PC-3 (cell line): Measurements from ENCODE around the gene FBXO44. TPM values are rescaled to one million over a fixed set of nuclear protein-coding genes. Genes with fewer than 3 reads are reported as not detected.

Experiments
- ATAC-seq: fragments of 200-7000 bp; cut with Tn5 transposase; 2 replicates; pipeline ENCODE4 v1.9.1; 2020; ENCODE audit warnings: mild to moderate bottlenecking, moderate library complexity
- BruUV-seq: library from RNA; stranded (reverse); fragments of 400-500 nt; replicated peaks from 2 replicates; lab custom pipeline; 2021; lab: Mats Ljungman, UMichigan
- CTCF ChIA-PET: fragments of 300-600 bp; sonication (Branson Sonifier 250); formaldehyde crosslinking; loops from one replicate; lab custom pipeline; 2022; ENCODE audit warnings: antibody characterized with exemption; lab: Charles Lee
- POLR2A ChIA-PET: fragments of 300-600 bp; sonication (Branson Sonifier 250); formaldehyde crosslinking; loops from one replicate; lab custom pipeline; 2022; ENCODE audit warnings: antibody characterized with exemption; ENCODE audit not compliant: unreplicated experiment; lab: Charles Lee
- DNase-seq: peaks from one replicate; pipeline ENCODE4 v3.0.0-alpha.2; 2015
- H2AFZ ChIP-seq: fragments of 300-600 bp; sonication (generic); 2 replicates; pipeline ENCODE4 v1.6.0; 2016; ENCODE audit warnings: antibody characterized with exemption, low read length
- H3F3A ChIP-seq: fragments of 300-600 bp; sonication (generic); one replicate; pipeline ENCODE4 v1.6.0; 2017; ENCODE audit warnings: antibody characterized with exemption, low read length, control low read depth, mild to moderate bottlenecking; ENCODE audit not compliant: unreplicated experiment
- H3K27ac ChIP-seq: fragments of 300-600 bp; sonication (generic); 2 replicates; pipeline ENCODE4 v1.5.1; 2016; ENCODE audit warnings: mild to moderate bottlenecking, low read length
- H3K27me3 ChIP-seq: fragments of 300-600 bp; sonication (generic); 2 replicates; pipeline ENCODE4 v1.6.1; 2016; ENCODE audit warnings: low read length, mixed read lengths
- H3K36me3 ChIP-seq: fragments of 300-600 bp; sonication (generic); 2 replicates; pipeline ENCODE4 v1.6.1; 2016; ENCODE audit warnings: low read depth, mixed run types, low read length, mixed read lengths
- H3K4me1 ChIP-seq: fragments of 300-600 bp; sonication (generic); 2 replicates; pipeline ENCODE4 v1.5.1; 2016; ENCODE audit warnings: low read length; ENCODE audit not compliant: insufficient read depth
- H3K4me2 ChIP-seq: fragments of 300-600 bp; sonication (generic); 2 replicates; pipeline ENCODE4 v1.6.0; 2016; ENCODE audit warnings: low read length
- H3K4me3 ChIP-seq: fragments of 300-600 bp; sonication (generic); 2 replicates; pipeline ENCODE4 v1.5.1; 2016; ENCODE audit warnings: mild to moderate bottlenecking, low read length, mixed read lengths
- H3K79me2 ChIP-seq: fragments of 300-600 bp; sonication (generic); 2 replicates; pipeline ENCODE4 v1.6.1; 2017; ENCODE audit warnings: low read length, mixed read lengths
- H3K9ac ChIP-seq: fragments of 300-600 bp; sonication (generic); 2 replicates; pipeline ENCODE4 v1.6.0; 2016; ENCODE audit warnings: mild to moderate bottlenecking, low read length
- H3K9me2 ChIP-seq: fragments of 300-600 bp; sonication (generic); replicated peaks from 2 replicates; pipeline ENCODE4 v1.6.1; 2016; ENCODE audit warnings: mixed run types, low read length, mixed read lengths
- H3K9me3 ChIP-seq: fragments of 300-600 bp; sonication (generic); 2 replicates; pipeline ENCODE4 v1.6.1; 2016; ENCODE audit warnings: low read length, mixed read lengths
- H4K20me1 ChIP-seq: fragments of 300-600 bp; sonication (generic); 2 replicates; pipeline ENCODE4 v1.6.1; 2016; ENCODE audit warnings: low read length, mixed read lengths
- CTCF ChIP-seq: fragments of 300-600 bp; sonication (generic); conservative IDR thresholded peaks from 2 replicates; pipeline ENCODE4 v1.5.1; 2017; ENCODE audit warnings: antibody characterized with exemption, low read depth, mild to moderate bottlenecking, low read length
- EZH2 ChIP-seq: fragments of 300-600 bp; sonication (generic); IDR thresholded peaks from one replicate; pipeline ENCODE4 v1.6.1; 2017; ENCODE audit warnings: antibody characterized with exemption, mild to moderate bottlenecking, low read length; ENCODE audit not compliant: unreplicated experiment
- EZH2phosphoT487 ChIP-seq: fragments of 300-600 bp; sonication (generic); IDR thresholded peaks from 2 replicates; pipeline ENCODE4 v1.6.1; 2018; ENCODE audit warnings: mild to moderate bottlenecking, antibody characterized with exemption, low read length, borderline replicate concordance
- intact Hi-C: fragments of 100-400 bp; cut with micrococcal nuclease; formaldehyde crosslinking; loops from 2 replicates; pipeline ENCODE4 v1.9.0; 2023
- total RNA-seq: library from RNA; depleted of rRNA; stranded (reverse); fragments of >200 nt; gene quantifications from 2 replicates; pipeline ENCODE4 v1.2.3, GENCODE V29; 2014

The FBXO44 gene
- total RNA-seq, 1 experiment from 2014 or later, result 23.5 TPM

GRCh38 chr1:11671544-11672286 is 17.0 kb downstream of the FBXO44 start:
- CTCF ChIA-PET, result no interaction called here
- BruUV-seq, result no TSS peak

GRCh38 chr1:11673089-11673769 is 18.6 kb downstream of the FBXO44 start:
- Histone ChIP-seq H3K36me3 (peaks cover 2% of the 10 kb centered on the region; the same call in 1 of the 2 replicates), H3K27ac (no peak overlapping the region), H3F3A (no peaks in the 10 kb centered on the region), H3K4me2 (no peak overlapping the region), H3K27me3 (no peaks in the 10 kb centered on the region), H2AFZ (no peak overlapping the region), H3K79me2 (no peaks in the 10 kb centered on the region), H3K9me2 (no peaks in the 10 kb centered on the region), H3K4me1 (no peaks in the 10 kb centered on the region), H3K9ac (no peak overlapping the region), H3K9me3 (no peaks in the 10 kb centered on the region), H3K4me3 (no peak overlapping the region), H4K20me1 (no peaks in the 10 kb centered on the region)
- ATAC-seq (no peak), DNase-seq (no peak)
- BruUV-seq, result no TSS peak
- ChIA-PET POLR2A (no interaction called here), CTCF (interaction anchor here (1.0 kb wide), 1 partner anchor 9 kb away, joined by 15 read pairs; the partner anchor contains the start of gene FBXO6)
- intact Hi-C loops, result no loop called here
- TF ChIP-seq EZH2 (no peak), CTCF (no peak), EZH2phosphoT487 (no peak)

More at GRCh38 chr1:11671544-11672286, 17.0 kb downstream of the FBXO44 start:
- no peak overlapping the region for H3K27ac ChIP-seq
- H3K9ac ChIP-seq, result no peak overlapping the region
- TF ChIP-seq EZH2phosphoT487, result no peak
- no peak for TF ChIP-seq EZH2
- H3K79me2 ChIP-seq, result no peaks in the 10 kb centered on the region
- intact Hi-C loops, result no loop called here
- no peaks in the 10 kb centered on the region for H3K4me1 ChIP-seq
- no peaks in the 10 kb centered on the region for H3K9me2 ChIP-seq
- no peaks in the 10 kb centered on the region for H3K9me3 ChIP-seq
- H3K27me3 ChIP-seq, result no peaks in the 10 kb centered on the region
- H3F3A ChIP-seq, result no peaks in the 10 kb centered on the region
- H3K36me3 ChIP-seq, result peaks cover 2% of the 10 kb centered on the region; the same call in 1 of the 2 replicates
- no peak overlapping the region for H2AFZ ChIP-seq
- H4K20me1 ChIP-seq, result no peaks in the 10 kb centered on the region
- POLR2A ChIA-PET, result no interaction called here
- H3K4me2 ChIP-seq, result no peak overlapping the region
- DNase-seq (no peak), ATAC-seq (no peak)
- no peak overlapping the region for H3K4me3 ChIP-seq

- intact Hi-C loops, result no loop called here
- H3K9ac ChIP-seq, result no peak overlapping the region
- no peaks in the 10 kb centered on the region for H3K27me3 ChIP-seq
- BruUV-seq, result no TSS peak
- CTCF ChIA-PET, result no interaction called here
- H2AFZ ChIP-seq, result no peak overlapping the region
- no peaks in the 10 kb centered on the region for H4K20me1 ChIP-seq
- no peaks in the 10 kb centered on the region for H3F3A ChIP-seq
- H3K79me2 ChIP-seq, result no peaks in the 10 kb centered on the region
- TF ChIP-seq EZH2 (no peak), EZH2phosphoT487 (no peak), CTCF (no peak)
- H3K4me1 ChIP-seq, result no peaks in the 10 kb centered on the region
- ATAC-seq (no peak), DNase-seq (no peak)
- no peak overlapping the region for H3K4me3 ChIP-seq
- peaks cover 2% of the 10 kb centered on the region; the same call in 1 of the 2 replicates for H3K36me3 ChIP-seq
- POLR2A ChIA-PET, result no interaction called here
- no peaks in the 10 kb centered on the region for H3K9me3 ChIP-seq
- H3K9me2 ChIP-seq, result no peaks in the 10 kb centered on the region
- no peak overlapping the region for H3K4me2 ChIP-seq
- no peak overlapping the region for H3K27ac ChIP-seq
Measured at GRCh38 chr1:11674488-11674887, 19.8 kb downstream of the FBXO44 start.
